Esophagus squamous epithelium (tissue), 4 donors: ENCODE data around the gene MYO1B.

ENCODE experiments used
- CTCF ChIP-seq, 6 experiments: fragments of 450-650 bp in 4 of 6; fragments of 200-600 bp in 2 of 6; sonication (generic) in 2 of 6; IDR thresholded peaks; one replicate each; pipeline ENCODE4 v1.5.1; 2016 to 2019; ENCODE audit warnings: antibody characterized with exemption in 6 of 6, mild to moderate bottlenecking in 4 of 6, moderate library complexity in 4 of 6
- POLR2A ChIP-seq, 4 donors: fragments of 450-650 bp; IDR thresholded peaks; one replicate each; pipeline ENCODE4 v1.6.1; 2017; ENCODE audit warnings: antibody characterized with exemption in 4 of 4, mild to moderate bottlenecking in 4 of 4, moderate library complexity in 3 of 4

DNA sequence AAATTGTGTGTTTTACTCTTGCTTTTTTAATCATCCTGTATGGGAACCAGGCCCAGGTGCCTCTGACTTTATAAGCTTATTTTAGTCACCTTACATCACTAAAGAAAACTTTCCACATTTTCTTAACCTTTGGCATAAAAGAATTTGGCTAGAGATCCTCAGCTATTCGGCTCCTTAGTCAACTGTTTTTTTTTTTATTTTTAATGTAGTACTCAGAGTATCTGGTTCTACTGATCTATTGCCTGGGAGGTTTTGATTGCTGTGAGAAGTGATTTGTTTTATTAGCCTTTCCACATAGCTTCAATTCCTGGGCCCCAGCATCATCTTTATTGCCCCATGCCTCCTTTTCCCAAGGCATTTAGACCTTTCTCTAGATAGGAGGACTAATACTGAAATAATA is 121.0 kb downstream of the MYO1B start:
- TF ChIP-seq CTCF (IDR thresholded peaks at IDR 0.05) (no peak), POLR2A (IDR thresholded peaks at IDR 0.05) (no peak)
